Neural cell (in vitro differentiated cells): Measurements from ENCODE around the gene REPIN1. TPM values are rescaled to one million over a fixed set of nuclear protein-coding genes. Genes with fewer than 3 reads are reported as not detected.

Experiments
- H2AFZ ChIP-seq: fragments of 200-600, 300-800 bp; sonication (generic), shearing (Covaris generic); 2 replicates; pipeline ENCODE4 v1.6.0; 2014; ENCODE audit warnings: low read depth, mild to moderate bottlenecking, antibody characterized with exemption, low read length, moderate library complexity
- H3F3A ChIP-seq: fragments of 200-600 bp; shearing (Covaris generic); 2 replicates; pipeline ENCODE4 v1.6.1; 2016; ENCODE audit warnings: mild to moderate bottlenecking, moderate library complexity, mixed read lengths, antibody characterized with exemption, low read length; ENCODE audit not compliant: insufficient read depth, poor library complexity, severe bottlenecking
- H3K27ac ChIP-seq: fragments of 200-600, 300-800 bp; sonication (generic), shearing (Covaris generic); 2 replicates; pipeline ENCODE4 v1.5.1; 2014; ENCODE audit warnings: mild to moderate bottlenecking, low read length, moderate library complexity
- H3K27me3 ChIP-seq: fragments of 300-800, 200-600 bp; sonication (generic), shearing (Covaris generic); 2 replicates; pipeline ENCODE4 v1.6.0; 2014; ENCODE audit warnings: mild to moderate bottlenecking, low read depth, low read length, moderate library complexity; ENCODE audit not compliant: insufficient read depth
- H3K36me3 ChIP-seq: fragments of 300-800, 200-600 bp; sonication (generic), shearing (Covaris generic); 2 replicates; pipeline ENCODE4 v1.5.1; 2014; ENCODE audit warnings: mild to moderate bottlenecking, antibody characterized with exemption, low read length, moderate library complexity; ENCODE audit not compliant: insufficient read depth
- H3K4me2 ChIP-seq: fragments of 300-800, 200-600 bp; sonication (generic), shearing (Covaris generic); 2 replicates; pipeline ENCODE4 v1.6.0; 2014; ENCODE audit warnings: mild to moderate bottlenecking, low read length
- H3K4me3 ChIP-seq: fragments of 300-800, 200-600 bp; sonication (generic), shearing (Covaris generic); 2 replicates; pipeline ENCODE4 v1.5.1; 2014; ENCODE audit warnings: mild to moderate bottlenecking, low read length, moderate library complexity
- H3K79me2 ChIP-seq: fragments of 200-600 bp; shearing (Covaris generic); replicated peaks from 2 replicates; pipeline ENCODE4 v1.6.0; 2014; ENCODE audit warnings: mild to moderate bottlenecking, low read length, moderate library complexity; ENCODE audit not compliant: insufficient read depth
- H3K9ac ChIP-seq: fragments of 300-800, 200-600 bp; sonication (generic), shearing (Covaris generic); 2 replicates; pipeline ENCODE4 v1.6.1; 2016; ENCODE audit warnings: mild to moderate bottlenecking, low read length, mixed read lengths
- H3K9me2 ChIP-seq: fragments of 200-600 bp; shearing (Covaris generic); 2 replicates; pipeline ENCODE4 v1.6.1; 2016; ENCODE audit warnings: mild to moderate bottlenecking, low read length, mixed read lengths; ENCODE audit not compliant: insufficient read depth
- H3K9me3 ChIP-seq: fragments of 200-600, 300-800 bp; sonication (generic), shearing (Covaris generic); 2 replicates; pipeline ENCODE4 v1.6.1; 2016; ENCODE audit warnings: mild to moderate bottlenecking, mixed run types, low read length, moderate library complexity, mixed read lengths
- H4K20me1 ChIP-seq: fragments of 200-600 bp; shearing (Covaris generic); 2 replicates; pipeline ENCODE4 v1.6.1; 2016; ENCODE audit warnings: mild to moderate bottlenecking, mixed run types; ENCODE audit not compliant: insufficient read depth
- EP300 ChIP-seq: fragments of 450-650 bp; conservative IDR thresholded peaks from 2 replicates; pipeline ENCODE4 v1.6.1; 2014; ENCODE audit warnings: antibody characterized with exemption, mild to moderate bottlenecking, moderate library complexity; ENCODE audit not compliant: poor library complexity, severe bottlenecking
- EZH2 ChIP-seq: fragments of 200-600, 300-800 bp; shearing (Covaris generic), sonication (generic); IDR thresholded peaks from 2 replicates; pipeline ENCODE4 v1.6.1; 2014; ENCODE audit warnings: antibody characterized with exemption, low read length, borderline replicate concordance, mild to moderate bottlenecking; ENCODE audit not compliant: insufficient read depth, poor library complexity, severe bottlenecking
- MXI1 ChIP-seq: fragments of 450-650 bp; conservative IDR thresholded peaks from 2 replicates; pipeline ENCODE4 v1.6.1; 2014; ENCODE audit warnings: antibody characterized with exemption, mild to moderate bottlenecking; ENCODE audit not compliant: poor library complexity, severe bottlenecking
- POLR2AphosphoS5 ChIP-seq: IDR thresholded peaks from 2 replicates; pipeline ENCODE4 v1.6.1; 2012
- RAD21 ChIP-seq: fragments of 450-650 bp; conservative IDR thresholded peaks from 2 replicates; pipeline ENCODE4 v1.6.1; 2014; ENCODE audit warnings: antibody characterized with exemption, mild to moderate bottlenecking, moderate library complexity
- SMC3 ChIP-seq: fragments of 450-650 bp; conservative IDR thresholded peaks from 2 replicates; pipeline ENCODE4 v1.6.1; 2014; ENCODE audit warnings: antibody characterized with exemption, mild to moderate bottlenecking, moderate library complexity; ENCODE audit not compliant: poor library complexity
- TAF1 ChIP-seq: IDR thresholded peaks from 2 replicates; pipeline ENCODE4 v1.6.1; 2012; ENCODE audit warnings: low read depth
- polyA plus RNA-seq: library from polyadenylated mRNA; depleted of rRNA; stranded (reverse); fragments of >200 nt; gene quantifications from 2 replicates; pipeline ENCODE4 v1.2.3, GENCODE V29; 2014
- TF ChIP-seq, protein P1 (sequence below): fragments of 450-650 bp; IDR thresholded peaks from 2 replicates; pipeline ENCODE4 v1.5.1; 2014; ENCODE audit warnings: antibody characterized with exemption, mild to moderate bottlenecking, moderate library complexity; ENCODE audit not compliant: poor library complexity, severe bottlenecking
- TF ChIP-seq, protein P2 (sequence below): IDR thresholded peaks from 2 replicates; pipeline ENCODE4 v1.6.1; 2012; ENCODE audit warnings: borderline replicate concordance

REPIN1 gene
- polyA plus RNA-seq, 1 donor from 2014 or later, result 95.5 TPM

- no peaks in the 10 kb centered on the region for H3F3A ChIP-seq
- no peaks in the 10 kb centered on the region for H3K27me3 ChIP-seq
- H3K9ac ChIP-seq, result peak overlapping the region; percentile 95
- no peak for TF ChIP-seq MXI1
- TF ChIP-seq POLR2AphosphoS5, result no peak
- TF ChIP-seq, protein P1, sequence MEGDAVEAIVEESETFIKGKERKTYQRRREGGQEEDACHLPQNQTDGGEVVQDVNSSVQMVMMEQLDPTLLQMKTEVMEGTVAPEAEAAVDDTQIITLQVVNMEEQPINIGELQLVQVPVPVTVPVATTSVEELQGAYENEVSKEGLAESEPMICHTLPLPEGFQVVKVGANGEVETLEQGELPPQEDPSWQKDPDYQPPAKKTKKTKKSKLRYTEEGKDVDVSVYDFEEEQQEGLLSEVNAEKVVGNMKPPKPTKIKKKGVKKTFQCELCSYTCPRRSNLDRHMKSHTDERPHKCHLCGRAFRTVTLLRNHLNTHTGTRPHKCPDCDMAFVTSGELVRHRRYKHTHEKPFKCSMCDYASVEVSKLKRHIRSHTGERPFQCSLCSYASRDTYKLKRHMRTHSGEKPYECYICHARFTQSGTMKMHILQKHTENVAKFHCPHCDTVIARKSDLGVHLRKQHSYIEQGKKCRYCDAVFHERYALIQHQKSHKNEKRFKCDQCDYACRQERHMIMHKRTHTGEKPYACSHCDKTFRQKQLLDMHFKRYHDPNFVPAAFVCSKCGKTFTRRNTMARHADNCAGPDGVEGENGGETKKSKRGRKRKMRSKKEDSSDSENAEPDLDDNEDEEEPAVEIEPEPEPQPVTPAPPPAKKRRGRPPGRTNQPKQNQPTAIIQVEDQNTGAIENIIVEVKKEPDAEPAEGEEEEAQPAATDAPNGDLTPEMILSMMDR, result no peak
- TF ChIP-seq, protein P2, sequence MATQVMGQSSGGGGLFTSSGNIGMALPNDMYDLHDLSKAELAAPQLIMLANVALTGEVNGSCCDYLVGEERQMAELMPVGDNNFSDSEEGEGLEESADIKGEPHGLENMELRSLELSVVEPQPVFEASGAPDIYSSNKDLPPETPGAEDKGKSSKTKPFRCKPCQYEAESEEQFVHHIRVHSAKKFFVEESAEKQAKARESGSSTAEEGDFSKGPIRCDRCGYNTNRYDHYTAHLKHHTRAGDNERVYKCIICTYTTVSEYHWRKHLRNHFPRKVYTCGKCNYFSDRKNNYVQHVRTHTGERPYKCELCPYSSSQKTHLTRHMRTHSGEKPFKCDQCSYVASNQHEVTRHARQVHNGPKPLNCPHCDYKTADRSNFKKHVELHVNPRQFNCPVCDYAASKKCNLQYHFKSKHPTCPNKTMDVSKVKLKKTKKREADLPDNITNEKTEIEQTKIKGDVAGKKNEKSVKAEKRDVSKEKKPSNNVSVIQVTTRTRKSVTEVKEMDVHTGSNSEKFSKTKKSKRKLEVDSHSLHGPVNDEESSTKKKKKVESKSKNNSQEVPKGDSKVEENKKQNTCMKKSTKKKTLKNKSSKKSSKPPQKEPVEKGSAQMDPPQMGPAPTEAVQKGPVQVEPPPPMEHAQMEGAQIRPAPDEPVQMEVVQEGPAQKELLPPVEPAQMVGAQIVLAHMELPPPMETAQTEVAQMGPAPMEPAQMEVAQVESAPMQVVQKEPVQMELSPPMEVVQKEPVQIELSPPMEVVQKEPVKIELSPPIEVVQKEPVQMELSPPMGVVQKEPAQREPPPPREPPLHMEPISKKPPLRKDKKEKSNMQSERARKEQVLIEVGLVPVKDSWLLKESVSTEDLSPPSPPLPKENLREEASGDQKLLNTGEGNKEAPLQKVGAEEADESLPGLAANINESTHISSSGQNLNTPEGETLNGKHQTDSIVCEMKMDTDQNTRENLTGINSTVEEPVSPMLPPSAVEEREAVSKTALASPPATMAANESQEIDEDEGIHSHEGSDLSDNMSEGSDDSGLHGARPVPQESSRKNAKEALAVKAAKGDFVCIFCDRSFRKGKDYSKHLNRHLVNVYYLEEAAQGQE, result no peak
- no peak for TF ChIP-seq EP300
- TF ChIP-seq EZH2, result no peak
- TF ChIP-seq RAD21, result no peak
- no peak for TF ChIP-seq SMC3
- no peak for TF ChIP-seq TAF1
- H3K79me2 ChIP-seq, result peaks cover 34% of the 10 kb centered on the region
- no peaks in the 10 kb centered on the region for H3K9me2 ChIP-seq
- H2AFZ ChIP-seq, result no peak overlapping the region
- peak overlapping the region; percentile 98 for H3K4me3 ChIP-seq
- H3K36me3 ChIP-seq, result no peaks in the 10 kb centered on the region
- H3K9me3 ChIP-seq, result no peaks in the 10 kb centered on the region
- peak overlapping the region; percentile 28 for H3K27ac ChIP-seq
- H4K20me1 ChIP-seq, result no peaks in the 10 kb centered on the region
- no peak overlapping the region for H3K4me2 ChIP-seq
Observed at GRCh38 chr7:150371131-150371995, 2.7 kb downstream of the REPIN1 start.

- Histone ChIP-seq H2AFZ (no peak overlapping the region), H3K79me2 (peaks cover 34% of the 10 kb centered on the region), H3K27ac (no peak overlapping the region), H3K36me3 (no peaks in the 10 kb centered on the region), H4K20me1 (no peaks in the 10 kb centered on the region), H3K27me3 (no peaks in the 10 kb centered on the region), H3K9me2 (no peaks in the 10 kb centered on the region), H3K9me3 (no peaks in the 10 kb centered on the region), H3K4me2 (no peak overlapping the region), H3K4me3 (no peak overlapping the region), H3K9ac (no peak overlapping the region), H3F3A (no peaks in the 10 kb centered on the region)
- no peak for TF ChIP-seq SMC3
- TF ChIP-seq EP300, result no peak
- TF ChIP-seq EZH2, result no peak
- TF ChIP-seq, protein P1, result no peak
- TF ChIP-seq POLR2AphosphoS5, result no peak
- TF ChIP-seq RAD21, result no peak
- TF ChIP-seq, protein P2, result no peak
- TF ChIP-seq MXI1, result no peak
- TF ChIP-seq TAF1, result no peak
Observed at GRCh38 chr7:150371996-150372270, 3.3 kb downstream of the REPIN1 start.
